ENCODE results near the gene GEN1.

GRCh38 chr2:17827316-17827715 is 73.4 kb downstream of the GEN1 start:
- TF ChIP-seq NRF1 (conservative IDR thresholded peaks at IDR 0.05; ENCODE audit: low read depth, low read length), result no peak
- TF ChIP-seq JUND (IDR thresholded peaks at IDR 0.05; ENCODE audit: low read depth, low read length), result no peak
- no peak for TF ChIP-seq PML (IDR thresholded peaks at IDR 0.05; ENCODE audit: low read length)
- TF ChIP-seq HCFC1 (IDR thresholded peaks at IDR 0.05; ENCODE audit: low read length), result no peak
- no peak for TF ChIP-seq POLR2A (IDR thresholded peaks at IDR 0.05; ENCODE audit: low read depth, low read length)
- no peak for TF ChIP-seq POLR2AphosphoS5 (IDR thresholded peaks at IDR 0.05; ENCODE audit: low read length)
- no peak for TF ChIP-seq CTCF (IDR thresholded peaks at IDR 0.05 in 2 of 3, conservative IDR thresholded peaks at IDR 0.05 in 1 of 3; ENCODE audit: control insufficient read depth in 2 of 3, extremely low read depth in 1 of 3, insufficient read depth in 1 of 3, low read depth in 3 of 3, low read length in 3 of 3)
- TF ChIP-seq SIN3A (IDR thresholded peaks at IDR 0.05; ENCODE audit: low read depth, low read length), result no peak
- no peak for TF ChIP-seq MYB (IDR thresholded peaks at IDR 0.05; ENCODE audit: borderline replicate concordance, low read depth, low read length)
- TF ChIP-seq JUNB (IDR thresholded peaks at IDR 0.05), result no peak
- TF ChIP-seq TAF1 (IDR thresholded peaks at IDR 0.05; ENCODE audit: borderline replicate concordance, low read depth, low read length), result no peak
- no peak for TF ChIP-seq BCL11A (IDR thresholded peaks at IDR 0.05; ENCODE audit: low read depth, low read length)
